ENCODE measurements around the gene ZNF57. TPM values are rescaled to one million over a fixed set of nuclear protein-coding genes. Genes with fewer than 3 reads are reported as not detected.
A peak's percentile ranks its signal among the peaks of the same experiment; 100 is the strongest.

Gene ZNF57
- total and polyA plus RNA-seq, 9 of the 15 experiments (the other 6 are each of a cell fraction or from before 2014, with no cell fraction given), result 3.9 to 13.5 (median 7.8) TPM

DNA sequence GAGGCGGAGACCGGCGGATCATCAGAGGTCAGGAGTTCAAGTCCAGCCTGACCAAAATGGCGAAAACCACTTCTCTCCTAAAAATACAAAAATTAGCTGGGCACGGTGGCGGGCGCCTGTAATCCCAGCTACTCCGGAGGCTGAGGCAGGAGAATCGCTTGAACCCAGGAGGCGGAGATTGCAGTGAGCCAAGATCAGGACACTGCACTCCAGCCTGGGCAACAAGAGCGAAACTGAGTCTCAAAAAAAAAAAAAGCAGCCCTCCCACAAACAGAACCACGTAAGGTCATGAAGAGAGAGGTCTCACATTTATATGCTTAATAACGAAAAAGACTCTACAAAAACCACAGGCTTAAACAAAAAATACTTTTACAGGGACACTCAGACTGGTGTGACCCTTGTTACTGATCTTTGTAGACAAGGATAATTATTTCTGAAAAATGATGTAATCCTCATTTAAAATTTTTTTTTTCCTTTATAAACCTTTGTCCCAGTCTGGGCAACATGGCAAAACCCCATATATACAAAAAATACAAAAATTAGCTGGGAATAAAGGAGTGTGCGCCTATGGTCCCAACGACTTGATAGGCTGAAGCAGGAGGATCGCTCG lies 45.0 kb downstream of the ZNF57 start:
- H3K36me3 ChIP-seq (ENCODE audit: control insufficient read depth, insufficient read depth, low read length), result no peaks in the 10 kb centered on the region
- peaks cover 18% of the 10 kb centered on the region for H3K79me2 ChIP-seq (ENCODE audit: control insufficient read depth, insufficient read depth, low read length)
- no peaks in the 10 kb centered on the region for H3K9me1 ChIP-seq (ENCODE audit: control insufficient read depth, insufficient read depth, low read length)
- H3K9ac ChIP-seq (ENCODE audit: insufficient read depth in 1 of 2, low read depth in 2 of 2, low read length in 2 of 2), result peak overlapping the region; percentile 77 to 96
- peak overlapping the region; percentile 96 for H3K27ac ChIP-seq (ENCODE audit: extremely low read depth, low read depth, low read length)
- peak overlapping the region; percentile 83 for H3K4me2 ChIP-seq (ENCODE audit: insufficient read depth, low read length)
- in situ Hi-C loops (cut with MboI) (no loop called here), intact Hi-C loops (cut with micrococcal nuclease) (no loop called here)
- ATAC-seq (no peak), FAIRE-seq (no peak), DNase-seq (ENCODE audit: extremely low read depth in 1 of 4, low spot score in 3 of 4) (no peak)
- H3K27me3 ChIP-seq (ENCODE audit: control insufficient read depth in 2 of 2, insufficient read depth in 2 of 2, low read length in 2 of 2), result no peaks in the 10 kb centered on the region
- no TSS peak for BruUV-seq (replicated peaks)
- H3K4me1 ChIP-seq (replicated peaks in 1 of 2; ENCODE audit: control insufficient read depth in 2 of 2, insufficient read depth in 2 of 2, low read length in 2 of 2), result peaks cover 11 to 29% of the 10 kb centered on the region in 2 experiments
- H3K4me3 ChIP-seq, result peak overlapping the region; percentile 90
- CTCF ChIA-PET (ENCODE audit: low intra/inter-chr PET ratio), result no interaction called here
- WGBS (ENCODE audit: insufficient coverage, low coverage, missing lambda C conversion rate), result 29% methylated on average over 17 of the region's 17 CpGs
- POLR2A ChIA-PET, result no interaction called here
- H2AFZ ChIP-seq (ENCODE audit: low read depth, low read length), result peak overlapping the region; percentile 96
- H4K20me1 ChIP-seq (replicated peaks; ENCODE audit: control insufficient read depth, insufficient read depth, low read length), result peaks cover 11% of the 10 kb centered on the region
- no peaks in the 10 kb centered on the region for H3K9me3 ChIP-seq (replicated peaks; ENCODE audit: control insufficient read depth, insufficient read depth, low read depth, low read length)
- TF ChIP-seq SOX6 (IDR thresholded peaks at IDR 0.05), result no peak
- no peak for TF ChIP-seq ZNF431 (CRISPR knock-in tag; IDR thresholded peaks at IDR 0.05)
- no peak for TF ChIP-seq SMAD2 (IDR thresholded peaks at IDR 0.05; ENCODE audit: low read depth, low read length)
- no peak for TF ChIP-seq SRSF7 (optimal IDR thresholded peaks at IDR 0.05; ENCODE audit: low read depth, low read length)
- no peak for TF ChIP-seq ZNF197 (CRISPR knock-in tag; IDR thresholded peaks at IDR 0.05; ENCODE audit: low read depth)
- TF ChIP-seq ATF1 (CRISPR knock-in tag; IDR thresholded peaks at IDR 0.05), result no peak
- peak; percentile 80 for TF ChIP-seq ATF1 (tag; IDR thresholded peaks at IDR 0.05)
- no peak for TF ChIP-seq ZNF184 (CRISPR knock-in tag; IDR thresholded peaks at IDR 0.05)
- TF ChIP-seq, protein P1, sequence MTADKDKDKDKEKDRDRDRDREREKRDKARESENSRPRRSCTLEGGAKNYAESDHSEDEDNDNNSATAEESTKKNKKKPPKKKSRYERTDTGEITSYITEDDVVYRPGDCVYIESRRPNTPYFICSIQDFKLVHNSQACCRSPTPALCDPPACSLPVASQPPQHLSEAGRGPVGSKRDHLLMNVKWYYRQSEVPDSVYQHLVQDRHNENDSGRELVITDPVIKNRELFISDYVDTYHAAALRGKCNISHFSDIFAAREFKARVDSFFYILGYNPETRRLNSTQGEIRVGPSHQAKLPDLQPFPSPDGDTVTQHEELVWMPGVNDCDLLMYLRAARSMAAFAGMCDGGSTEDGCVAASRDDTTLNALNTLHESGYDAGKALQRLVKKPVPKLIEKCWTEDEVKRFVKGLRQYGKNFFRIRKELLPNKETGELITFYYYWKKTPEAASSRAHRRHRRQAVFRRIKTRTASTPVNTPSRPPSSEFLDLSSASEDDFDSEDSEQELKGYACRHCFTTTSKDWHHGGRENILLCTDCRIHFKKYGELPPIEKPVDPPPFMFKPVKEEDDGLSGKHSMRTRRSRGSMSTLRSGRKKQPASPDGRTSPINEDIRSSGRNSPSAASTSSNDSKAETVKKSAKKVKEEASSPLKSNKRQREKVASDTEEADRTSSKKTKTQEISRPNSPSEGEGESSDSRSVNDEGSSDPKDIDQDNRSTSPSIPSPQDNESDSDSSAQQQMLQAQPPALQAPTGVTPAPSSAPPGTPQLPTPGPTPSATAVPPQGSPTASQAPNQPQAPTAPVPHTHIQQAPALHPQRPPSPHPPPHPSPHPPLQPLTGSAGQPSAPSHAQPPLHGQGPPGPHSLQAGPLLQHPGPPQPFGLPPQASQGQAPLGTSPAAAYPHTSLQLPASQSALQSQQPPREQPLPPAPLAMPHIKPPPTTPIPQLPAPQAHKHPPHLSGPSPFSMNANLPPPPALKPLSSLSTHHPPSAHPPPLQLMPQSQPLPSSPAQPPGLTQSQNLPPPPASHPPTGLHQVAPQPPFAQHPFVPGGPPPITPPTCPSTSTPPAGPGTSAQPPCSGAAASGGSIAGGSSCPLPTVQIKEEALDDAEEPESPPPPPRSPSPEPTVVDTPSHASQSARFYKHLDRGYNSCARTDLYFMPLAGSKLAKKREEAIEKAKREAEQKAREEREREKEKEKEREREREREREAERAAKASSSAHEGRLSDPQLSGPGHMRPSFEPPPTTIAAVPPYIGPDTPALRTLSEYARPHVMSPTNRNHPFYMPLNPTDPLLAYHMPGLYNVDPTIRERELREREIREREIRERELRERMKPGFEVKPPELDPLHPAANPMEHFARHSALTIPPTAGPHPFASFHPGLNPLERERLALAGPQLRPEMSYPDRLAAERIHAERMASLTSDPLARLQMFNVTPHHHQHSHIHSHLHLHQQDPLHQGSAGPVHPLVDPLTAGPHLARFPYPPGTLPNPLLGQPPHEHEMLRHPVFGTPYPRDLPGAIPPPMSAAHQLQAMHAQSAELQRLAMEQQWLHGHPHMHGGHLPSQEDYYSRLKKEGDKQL (CRISPR knock-in tag; IDR thresholded peaks at IDR 0.05; ENCODE audit: borderline replicate concordance), result no peak
- TF ChIP-seq KAT2B (IDR thresholded peaks at IDR 0.05; ENCODE audit: low read depth, low read length), result no peak
- no peak for TF ChIP-seq HSF4 (CRISPR knock-in tag; IDR thresholded peaks at IDR 0.05; ENCODE audit: borderline replicate concordance)
- TF ChIP-seq ZNF347 (CRISPR knock-in tag; IDR thresholded peaks at IDR 0.05; ENCODE audit: low read depth), result no peak
- no peak for TF ChIP-seq BMI1 (IDR thresholded peaks at IDR 0.05; ENCODE audit: low read length)
- TF ChIP-seq SIX5 (IDR thresholded peaks at IDR 0.05; ENCODE audit: borderline replicate concordance in 1 of 2, insufficient read depth in 1 of 2, low read depth in 1 of 2, low read length in 2 of 2), result no peak
- TF ChIP-seq KHSRP (IDR thresholded peaks at IDR 0.05), result no peak
- TF ChIP-seq, protein P2, sequence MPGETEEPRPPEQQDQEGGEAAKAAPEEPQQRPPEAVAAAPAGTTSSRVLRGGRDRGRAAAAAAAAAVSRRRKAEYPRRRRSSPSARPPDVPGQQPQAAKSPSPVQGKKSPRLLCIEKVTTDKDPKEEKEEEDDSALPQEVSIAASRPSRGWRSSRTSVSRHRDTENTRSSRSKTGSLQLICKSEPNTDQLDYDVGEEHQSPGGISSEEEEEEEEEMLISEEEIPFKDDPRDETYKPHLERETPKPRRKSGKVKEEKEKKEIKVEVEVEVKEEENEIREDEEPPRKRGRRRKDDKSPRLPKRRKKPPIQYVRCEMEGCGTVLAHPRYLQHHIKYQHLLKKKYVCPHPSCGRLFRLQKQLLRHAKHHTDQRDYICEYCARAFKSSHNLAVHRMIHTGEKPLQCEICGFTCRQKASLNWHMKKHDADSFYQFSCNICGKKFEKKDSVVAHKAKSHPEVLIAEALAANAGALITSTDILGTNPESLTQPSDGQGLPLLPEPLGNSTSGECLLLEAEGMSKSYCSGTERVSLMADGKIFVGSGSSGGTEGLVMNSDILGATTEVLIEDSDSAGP (CRISPR knock-in tag; IDR thresholded peaks at IDR 0.05), result no peak
- no peak for TF ChIP-seq POLR2B (IDR thresholded peaks at IDR 0.05; ENCODE audit: low read depth, partially characterized antibody)
- TF ChIP-seq HNRNPH1 (optimal IDR thresholded peaks at IDR 0.05; ENCODE audit: low read depth, low read length), result no peak

Data from K562 (cell line).